GM23338 (cell line): ENCODE measurements around the gene FAM20C.

ENCODE experiments used
- EZH2 ChIP-seq: fragments of 200-600 bp; sonication (generic); IDR thresholded peaks from one replicate; pipeline ENCODE4 v1.8.0; 2017; ENCODE audit warnings: antibody characterized with exemption, mild to moderate bottlenecking, low read depth; ENCODE audit not compliant: unreplicated experiment
- TF ChIP-seq, protein P1 (sequence below), 2 experiments: fragments of 200-600 bp in 1 of 2; sonication (generic) in 1 of 2; conservative IDR thresholded peaks; 2 replicates each; pipeline versions ENCODE4 v1.5.1 to v1.6.1; 2016 to 2017; ENCODE audit warnings: antibody characterized with exemption in 2 of 2, low read depth in 2 of 2, mild to moderate bottlenecking in 2 of 2, moderate library complexity in 1 of 2

DNA sequence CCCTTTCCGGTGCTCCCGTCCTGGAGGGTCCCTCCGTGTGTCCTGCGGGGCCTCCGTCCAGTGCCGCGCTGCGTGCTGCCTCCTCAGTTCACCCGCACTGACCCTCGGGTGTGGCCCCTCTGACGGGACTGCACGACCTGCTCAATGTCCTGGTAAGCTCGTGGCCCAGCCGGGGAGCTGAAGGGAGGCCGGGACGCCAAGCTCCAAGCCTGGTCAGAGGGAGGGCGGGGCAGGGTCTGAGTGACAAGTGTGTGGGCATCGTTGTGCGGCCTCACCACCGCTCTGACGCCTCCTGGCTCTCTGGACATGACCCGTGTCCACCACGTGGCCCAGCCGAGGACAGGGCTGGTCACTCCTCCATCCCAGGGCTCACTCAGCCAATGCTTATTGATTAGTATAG lies 25.9 kb downstream of the FAM20C start:
- TF ChIP-seq, protein P1, sequence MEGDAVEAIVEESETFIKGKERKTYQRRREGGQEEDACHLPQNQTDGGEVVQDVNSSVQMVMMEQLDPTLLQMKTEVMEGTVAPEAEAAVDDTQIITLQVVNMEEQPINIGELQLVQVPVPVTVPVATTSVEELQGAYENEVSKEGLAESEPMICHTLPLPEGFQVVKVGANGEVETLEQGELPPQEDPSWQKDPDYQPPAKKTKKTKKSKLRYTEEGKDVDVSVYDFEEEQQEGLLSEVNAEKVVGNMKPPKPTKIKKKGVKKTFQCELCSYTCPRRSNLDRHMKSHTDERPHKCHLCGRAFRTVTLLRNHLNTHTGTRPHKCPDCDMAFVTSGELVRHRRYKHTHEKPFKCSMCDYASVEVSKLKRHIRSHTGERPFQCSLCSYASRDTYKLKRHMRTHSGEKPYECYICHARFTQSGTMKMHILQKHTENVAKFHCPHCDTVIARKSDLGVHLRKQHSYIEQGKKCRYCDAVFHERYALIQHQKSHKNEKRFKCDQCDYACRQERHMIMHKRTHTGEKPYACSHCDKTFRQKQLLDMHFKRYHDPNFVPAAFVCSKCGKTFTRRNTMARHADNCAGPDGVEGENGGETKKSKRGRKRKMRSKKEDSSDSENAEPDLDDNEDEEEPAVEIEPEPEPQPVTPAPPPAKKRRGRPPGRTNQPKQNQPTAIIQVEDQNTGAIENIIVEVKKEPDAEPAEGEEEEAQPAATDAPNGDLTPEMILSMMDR (conservative IDR thresholded peaks at IDR 0.05; ENCODE audit: low read depth in 2 of 2): no peak
- TF ChIP-seq EZH2: no peak
